NCI-H1105 treated with DMSO at 0.1 percent for 48 hours (cell line): ENCODE results near the gene SBSN.
A peak's percentile ranks its signal among the peaks of the same experiment; 100 is the strongest.
"Not testable (repeated sequence)": the region's sequence is repeated elsewhere in the genome, so short reads cannot be mapped to it uniquely, and the experiment has no call there.

Experiments
- DNase-seq: peaks from one replicate; lab custom pipeline; 2025; lab: John Stamatoyannopoulos, UW

SBSN gene

DNA sequence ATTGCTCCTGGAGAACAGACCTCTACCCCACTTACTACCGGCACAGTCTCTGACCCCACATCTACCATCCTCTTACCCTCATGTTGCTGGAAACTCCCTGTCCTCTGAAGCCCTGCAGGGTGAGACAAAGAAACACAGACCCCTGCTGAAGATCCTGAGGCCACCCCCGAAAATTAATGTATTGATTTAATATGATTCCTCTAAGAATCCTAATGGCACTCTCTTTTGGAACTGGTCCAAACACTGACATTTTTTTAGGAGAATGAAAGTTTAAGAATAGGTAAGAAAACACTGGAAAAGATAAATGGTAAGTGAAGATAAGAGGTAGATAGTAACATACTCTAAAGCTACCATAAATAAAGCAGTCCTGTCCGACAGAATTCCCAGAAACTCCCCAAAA is 20.0 kb downstream of the SBSN start:
- DNase-seq: no peak

DNA sequence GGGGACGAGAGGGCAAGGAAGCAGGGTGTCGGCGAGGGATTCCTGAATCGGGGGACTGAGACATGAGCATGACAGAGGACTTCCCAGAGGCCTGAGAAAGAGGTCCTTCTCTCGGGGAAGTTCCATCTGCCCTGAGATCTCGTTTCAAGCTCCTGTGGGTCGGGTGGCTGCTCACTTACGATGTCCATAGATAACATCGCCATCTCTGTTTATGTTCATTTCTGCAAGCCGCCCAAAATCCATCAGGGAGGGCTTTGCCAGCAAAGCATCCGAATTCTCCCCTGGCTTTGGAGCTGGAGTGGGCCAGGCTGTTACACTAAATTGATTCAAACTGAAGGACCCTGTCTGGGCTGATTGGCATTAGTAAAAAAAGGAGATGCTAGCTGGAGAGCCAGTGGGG is 20.6 kb downstream of the SBSN start:
- no peak for DNase-seq

DNA sequence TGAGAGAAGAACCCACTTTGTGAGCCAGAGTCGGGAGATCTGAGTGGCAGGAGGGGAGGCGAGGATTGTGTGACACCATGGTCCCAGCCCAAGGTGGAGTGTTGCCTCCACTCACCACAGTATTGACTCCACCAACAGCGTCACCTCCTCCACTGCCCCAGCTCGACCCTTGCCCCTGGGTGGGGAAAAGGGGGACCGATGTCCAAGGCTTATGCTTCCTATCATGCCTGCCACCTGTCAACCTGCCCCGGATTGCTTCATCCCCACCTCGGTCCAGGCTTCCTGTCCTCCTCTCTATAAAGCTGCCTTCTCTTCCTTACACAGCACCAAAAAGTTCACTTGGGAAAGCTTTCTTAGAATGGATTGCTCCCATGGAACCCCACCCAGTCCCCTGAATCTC is 22.1 kb downstream of the SBSN start:
- no peak for DNase-seq

DNA sequence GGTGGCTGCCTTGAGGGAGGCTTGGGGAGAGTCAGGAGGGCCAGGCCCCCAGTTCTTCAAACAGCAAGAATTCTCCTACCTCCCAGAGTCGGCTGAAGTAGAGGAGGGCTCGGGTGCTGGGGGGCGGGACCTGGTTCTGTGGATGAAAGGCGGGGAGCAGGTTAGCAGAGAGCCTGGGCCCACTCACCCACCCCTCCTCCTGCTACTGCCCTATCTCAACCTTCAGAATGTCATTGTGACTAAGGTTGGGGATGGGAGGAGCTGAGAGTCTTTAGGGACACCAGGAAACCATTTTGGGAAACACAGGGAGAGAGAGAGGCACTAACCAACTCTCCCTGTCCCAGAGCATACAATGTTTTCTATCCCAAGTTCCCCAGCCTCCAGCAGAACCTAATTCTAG is 25.4 kb downstream of the SBSN start:
- DNase-seq: no peak

DNA sequence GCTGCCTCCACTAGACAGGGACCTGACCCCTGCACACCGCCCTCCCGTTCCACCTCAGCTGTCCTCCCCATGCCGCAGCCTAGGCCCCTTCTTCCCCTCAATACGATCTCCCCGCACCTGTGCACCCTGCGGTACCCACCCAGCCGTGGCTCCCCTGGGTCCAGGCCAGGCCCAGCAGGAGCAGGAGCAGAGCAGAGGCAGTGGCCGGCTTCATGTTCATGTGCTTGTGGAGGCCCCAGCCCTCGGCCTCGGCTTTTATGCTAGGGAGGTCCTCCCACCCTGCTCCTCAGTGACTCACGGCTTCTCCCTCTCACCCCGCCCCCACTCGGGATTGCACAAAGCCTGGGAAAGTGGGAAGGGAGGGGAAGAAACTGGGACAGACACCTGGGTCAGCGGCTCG is 26.4 kb downstream of the SBSN start:
- DNase-seq: no peak

DNA sequence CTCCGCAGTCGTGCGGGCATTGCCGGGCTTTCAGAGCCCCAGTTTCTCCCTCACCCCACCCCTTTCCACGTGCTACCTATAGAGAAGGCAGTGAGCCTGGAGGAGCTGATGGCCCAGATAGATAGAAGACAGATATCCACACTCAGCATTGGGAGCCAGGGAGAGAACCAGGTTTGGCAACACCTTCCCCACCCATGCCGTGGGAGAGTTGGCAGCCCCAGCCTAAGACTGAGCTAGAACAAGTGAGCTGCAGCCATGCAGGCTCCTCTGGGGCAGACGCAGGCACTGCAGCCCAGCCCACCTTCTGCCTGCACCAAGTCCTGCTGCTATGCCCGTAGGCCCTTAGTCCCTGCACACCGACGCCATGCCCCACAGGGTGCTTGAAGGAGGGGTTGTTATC is 27.5 kb downstream of the SBSN start:
- DNase-seq: no peak

DNA sequence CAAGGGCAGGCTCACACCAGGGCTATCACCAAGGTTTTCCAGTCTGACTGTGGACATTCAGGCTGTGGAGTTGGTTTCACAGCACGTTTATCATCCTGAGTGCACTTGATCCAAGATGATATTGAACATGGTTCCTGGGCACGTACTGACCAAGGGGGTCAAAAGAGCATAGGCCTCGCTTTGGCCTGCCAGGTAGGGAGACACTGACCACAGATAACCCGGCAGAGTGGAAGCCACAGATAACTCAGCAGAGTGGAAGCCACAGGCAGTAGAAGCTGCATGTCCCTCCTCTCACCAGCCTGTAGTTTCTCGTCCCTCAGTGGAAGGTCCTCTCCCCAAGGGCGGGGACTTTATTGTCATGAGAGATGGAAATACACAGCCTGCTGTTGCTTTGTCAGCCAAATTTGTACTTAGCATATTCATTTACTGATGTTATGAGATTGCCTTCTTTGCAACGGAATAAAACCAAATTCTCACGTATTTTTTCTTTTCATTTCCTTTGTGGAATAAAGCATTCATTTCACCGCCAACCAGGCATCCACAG is 29.1 kb downstream of the SBSN start:
- no peak for DNase-seq

DNA sequence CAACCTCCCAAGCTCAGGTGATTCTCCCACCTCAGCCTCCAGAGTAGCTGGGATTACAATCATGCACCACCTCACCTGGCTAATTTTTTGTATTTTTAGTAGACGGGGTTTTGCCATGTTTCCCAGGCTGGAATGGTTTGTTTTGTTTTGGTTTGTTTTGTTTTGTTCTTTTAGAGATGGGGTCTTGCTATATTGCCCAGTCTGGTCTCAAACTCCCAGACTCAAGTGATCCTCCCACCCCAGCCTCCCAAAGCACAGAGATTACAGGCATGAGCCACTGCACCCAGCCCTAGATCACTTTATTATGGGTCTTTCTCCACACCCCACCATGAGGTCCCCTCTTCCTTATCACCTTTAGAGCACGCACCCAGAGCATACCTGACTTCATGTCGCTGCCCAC is 29.9 kb downstream of the SBSN start:
- no peak for DNase-seq

DNA sequence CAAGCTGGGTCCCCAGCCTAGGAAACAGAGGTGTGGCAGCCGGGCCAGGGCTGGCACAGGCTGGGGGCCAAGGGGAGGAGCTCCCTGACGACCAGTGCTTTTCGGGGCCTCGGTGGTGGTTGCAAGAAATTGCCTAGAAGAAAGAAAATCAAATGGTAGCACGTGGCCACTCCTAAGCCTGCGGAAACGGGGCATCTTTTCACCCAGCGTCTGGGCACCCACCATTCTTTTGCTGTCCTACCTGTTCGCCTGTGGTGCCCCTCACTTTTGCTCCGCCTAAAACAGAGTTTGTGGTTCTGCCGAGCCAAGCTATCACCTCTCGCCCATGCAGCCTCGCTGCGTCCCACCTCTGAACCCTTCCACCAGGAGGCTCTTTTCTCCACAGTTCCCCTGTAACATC is 30.7 kb downstream of the SBSN start:
- DNase-seq: no peak

DNA sequence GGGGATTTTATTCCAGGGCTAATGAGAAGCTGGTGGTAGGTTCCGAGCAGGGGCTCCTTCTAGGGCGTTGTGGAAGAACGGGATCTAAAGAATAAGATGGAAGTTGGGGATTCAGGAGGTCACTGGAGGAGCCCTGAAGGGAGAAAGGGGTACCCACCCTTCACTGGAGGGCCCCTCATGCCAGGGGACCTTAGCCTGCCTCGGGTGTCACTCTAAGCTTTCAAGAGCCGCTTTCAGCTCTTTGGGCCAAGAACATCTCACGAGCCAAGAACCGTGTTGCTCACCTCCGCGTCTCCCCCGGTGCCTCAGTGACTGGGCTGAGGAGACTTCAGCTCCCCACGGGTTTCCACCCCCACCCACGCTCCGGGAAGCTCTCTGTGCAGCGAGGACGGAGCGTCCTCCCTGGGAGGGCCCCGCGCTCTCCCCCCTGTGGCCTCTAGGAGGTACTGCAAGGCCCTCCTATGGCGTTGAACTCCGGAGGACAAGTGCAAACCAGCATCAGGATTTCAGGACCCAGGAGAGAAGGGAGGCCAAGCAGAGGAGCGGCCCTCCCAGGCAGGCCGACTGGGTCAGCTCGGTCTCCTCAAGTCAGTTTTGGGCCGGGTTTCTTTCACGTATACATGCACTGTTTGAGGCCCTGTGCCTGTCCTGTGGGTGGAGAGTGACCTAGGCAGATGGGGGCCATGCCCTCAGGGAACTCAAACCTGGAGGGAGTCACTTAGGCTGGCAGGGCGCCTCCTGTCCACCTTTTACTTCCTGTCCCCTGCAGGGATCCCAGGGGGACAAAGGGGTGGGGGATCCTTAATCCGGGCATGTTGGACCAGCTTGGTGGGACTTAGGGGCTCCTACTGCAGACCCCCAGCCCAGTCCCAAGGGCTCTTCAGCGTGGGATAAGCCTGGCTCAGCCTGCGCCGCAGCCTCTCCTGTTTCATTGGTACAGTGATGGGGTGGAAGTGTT is 32.7 kb downstream of the SBSN start:
- DNase-seq: peak; percentile 45

DNA sequence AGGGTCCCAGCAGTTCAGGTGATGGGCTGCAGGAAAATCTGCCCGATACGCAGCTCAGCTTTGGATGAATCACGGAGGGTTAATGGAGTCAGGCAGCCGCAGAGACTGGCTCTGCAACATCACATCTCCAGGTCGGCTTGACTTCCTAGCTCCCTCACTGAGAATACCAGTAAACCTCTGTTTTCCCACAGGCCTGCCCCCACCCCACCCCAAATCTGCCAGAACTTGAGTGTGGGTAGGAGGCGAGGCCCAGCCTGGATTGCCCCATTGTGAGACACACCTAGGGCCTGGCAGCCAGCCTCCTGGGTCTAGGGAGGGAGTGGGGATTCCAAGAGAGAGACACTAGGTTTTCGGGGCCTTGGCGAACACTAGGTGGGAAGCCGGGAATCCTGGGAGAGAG is 34.1 kb downstream of the SBSN start:
- DNase-seq: no peak

DNA sequence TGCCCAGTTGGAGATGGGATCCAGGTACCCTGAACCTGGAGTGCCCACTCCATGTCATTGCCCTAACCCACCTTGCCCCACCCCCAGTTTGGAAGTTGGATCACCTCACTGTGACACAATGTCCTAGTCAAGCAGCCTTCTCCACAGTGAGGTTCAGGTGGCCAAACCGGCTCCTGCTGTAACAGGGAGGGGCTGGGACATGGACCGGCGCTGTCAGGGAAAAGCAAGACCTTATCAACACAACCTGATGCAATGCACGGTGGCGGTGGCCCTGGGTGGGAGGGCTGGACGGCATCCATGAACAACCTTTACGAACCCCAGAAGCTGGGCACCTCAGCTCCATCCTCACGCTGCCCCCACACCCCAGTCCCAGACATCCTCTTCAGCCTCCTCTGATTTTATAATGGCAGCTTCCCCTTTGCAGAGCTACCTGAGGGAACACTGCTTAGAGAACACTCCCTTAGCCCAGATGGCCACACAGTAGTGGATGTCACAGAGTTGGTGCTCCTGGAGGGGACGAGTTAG is 36.2 kb downstream of the SBSN start:
- no peak for DNase-seq

DNA sequence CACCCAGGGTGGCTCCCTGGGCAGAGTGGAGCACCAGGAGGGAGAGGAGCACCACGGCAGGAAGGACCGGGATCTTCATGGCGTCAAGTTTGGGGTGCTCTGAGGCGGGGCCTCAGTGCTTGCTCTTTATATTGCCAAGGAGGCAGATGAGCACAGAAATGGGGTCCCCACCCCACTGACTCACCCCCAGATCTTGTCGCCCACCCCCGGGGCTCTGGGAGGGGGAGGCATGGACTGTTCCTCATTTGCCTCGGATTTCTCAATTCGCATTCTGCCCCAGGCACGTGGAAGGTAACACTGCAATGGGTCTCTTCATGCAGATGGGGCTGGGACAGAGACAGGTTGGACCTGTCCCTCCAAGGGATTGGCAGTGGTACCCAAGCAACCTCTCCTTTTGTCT is 37.7 kb downstream of the SBSN start, which contains the start of gene KRTDAP:
KRTDAP (minus strand) TSS at position 101 of the 400 bp plus-strand sequence; CDS start at position 79, 22 bp downstream.
- DNase-seq: no peak

DNA sequence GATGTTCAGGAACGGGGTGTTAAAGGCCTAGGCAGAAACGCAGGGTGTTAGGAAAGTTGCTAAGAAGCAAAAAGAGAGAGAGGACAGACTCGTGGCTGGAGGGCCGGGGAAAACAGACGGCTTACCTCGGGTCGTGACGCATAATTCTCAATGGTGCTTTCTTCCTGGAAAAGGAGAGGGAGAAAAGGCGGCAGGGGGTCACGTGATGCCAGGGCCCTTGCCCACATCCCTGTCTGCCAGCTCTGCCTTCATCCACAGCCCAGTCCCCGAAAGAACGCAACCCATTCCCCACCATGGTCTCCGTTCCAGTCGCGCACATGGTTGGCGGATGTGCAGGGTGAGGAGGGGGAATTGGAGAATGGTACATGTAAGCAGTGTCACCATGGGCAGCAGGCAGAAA is 39.4 kb downstream of the SBSN start:
- no peak for DNase-seq

DNA sequence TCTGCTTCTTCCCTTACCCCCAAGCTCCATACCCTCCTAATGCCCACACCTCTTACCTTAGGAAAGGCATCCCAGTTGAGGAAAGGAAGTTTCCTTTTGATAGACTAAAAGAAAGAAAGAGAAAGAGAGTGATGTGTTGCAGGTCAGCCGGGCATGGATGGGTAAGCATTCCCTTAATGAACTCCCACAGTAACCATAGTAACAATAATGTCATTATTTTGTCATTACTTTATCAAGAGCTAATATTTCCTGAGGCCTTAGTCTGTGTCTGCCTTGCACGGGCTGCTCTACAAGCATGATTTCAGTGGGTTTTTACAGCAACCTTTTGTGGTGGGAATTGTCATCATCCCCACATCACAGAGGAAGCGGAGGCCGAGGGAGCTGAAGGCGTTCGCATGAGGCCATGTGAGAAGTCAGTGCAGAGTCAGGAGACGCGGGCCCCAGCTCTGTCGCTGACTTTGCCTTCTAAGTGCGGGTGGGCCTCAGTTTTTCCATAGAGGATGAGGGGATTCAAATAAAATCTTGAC is 40.4 kb downstream of the SBSN start:
- no peak for DNase-seq

DNA sequence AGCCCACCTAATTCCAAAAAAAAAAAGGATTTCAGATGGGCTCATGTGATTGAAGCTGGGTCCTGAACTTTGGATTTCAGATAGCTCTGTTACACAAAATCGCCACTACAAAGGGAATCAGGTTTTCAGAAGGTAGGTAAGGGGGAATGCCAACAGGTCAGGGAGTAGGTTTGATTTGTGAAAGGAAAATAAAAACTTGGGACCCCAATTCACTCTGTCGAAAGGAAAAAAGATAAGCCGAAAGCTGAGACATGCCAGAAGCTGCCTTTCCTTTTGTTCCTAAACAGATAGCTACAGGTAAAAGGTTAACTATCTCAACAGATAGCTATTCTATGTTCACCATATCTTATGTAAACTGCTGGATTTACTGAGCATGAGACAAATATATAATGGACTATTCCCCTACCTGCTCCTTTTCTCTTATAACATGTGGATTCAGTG is 41.8 kb downstream of the SBSN start:
- no peak for DNase-seq

DNA sequence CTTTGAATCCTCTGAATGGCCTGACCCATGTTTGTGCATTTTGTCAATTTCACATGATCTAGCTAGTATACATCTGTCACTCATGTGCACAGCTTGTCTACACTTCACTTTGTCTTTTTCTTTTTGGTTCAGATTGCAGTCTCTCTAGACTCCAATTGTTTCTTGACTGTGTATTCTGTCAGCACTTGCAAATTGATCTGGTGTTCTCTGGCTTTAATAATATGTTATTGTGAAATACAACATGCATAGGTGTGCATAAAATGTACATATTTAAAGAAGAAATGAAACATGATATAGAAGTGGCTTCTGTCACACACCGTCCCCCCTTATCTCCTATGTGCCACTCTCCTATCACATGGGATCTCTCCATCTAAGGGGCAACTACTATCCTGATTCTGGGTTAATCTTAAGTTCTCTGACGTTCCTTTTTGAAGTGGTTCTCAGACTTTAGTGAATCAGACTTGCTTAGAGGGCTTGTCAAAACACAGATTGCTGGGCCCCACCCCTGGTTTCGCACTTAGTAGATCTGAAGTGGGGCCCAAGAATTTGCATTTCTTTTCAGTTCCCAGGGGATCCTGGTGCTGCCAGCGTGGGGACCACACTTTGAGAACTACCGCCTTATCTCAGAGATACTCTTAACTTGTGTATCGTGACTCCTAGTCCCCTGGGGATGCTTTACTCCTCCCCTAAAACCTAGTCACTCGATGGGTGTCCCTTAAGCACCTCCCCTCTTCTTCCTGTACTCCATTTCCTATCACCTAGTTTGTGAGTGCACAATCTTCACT is 43.7 kb downstream of the SBSN start:
- DNase-seq: no peak

DNA sequence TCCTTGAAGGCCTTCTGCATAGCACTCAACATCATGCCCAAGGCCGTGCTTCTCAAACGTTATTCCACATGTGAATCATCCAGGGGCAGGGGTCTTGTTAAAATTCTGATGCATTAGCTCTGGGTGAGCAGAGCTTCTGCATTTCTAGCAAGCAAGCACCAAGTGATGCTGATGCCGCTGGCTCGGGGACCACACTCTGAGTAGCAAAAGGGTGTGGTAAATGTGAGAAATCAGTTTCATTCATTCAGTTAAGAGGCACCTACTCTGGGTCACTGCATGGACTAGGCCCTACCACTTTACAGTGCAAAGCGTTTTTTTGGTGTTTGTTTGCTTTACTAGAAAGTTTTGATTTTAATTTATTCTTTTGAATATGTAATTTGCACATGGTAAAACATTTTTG is 45.0 kb downstream of the SBSN start:
- DNase-seq: no peak

DNA sequence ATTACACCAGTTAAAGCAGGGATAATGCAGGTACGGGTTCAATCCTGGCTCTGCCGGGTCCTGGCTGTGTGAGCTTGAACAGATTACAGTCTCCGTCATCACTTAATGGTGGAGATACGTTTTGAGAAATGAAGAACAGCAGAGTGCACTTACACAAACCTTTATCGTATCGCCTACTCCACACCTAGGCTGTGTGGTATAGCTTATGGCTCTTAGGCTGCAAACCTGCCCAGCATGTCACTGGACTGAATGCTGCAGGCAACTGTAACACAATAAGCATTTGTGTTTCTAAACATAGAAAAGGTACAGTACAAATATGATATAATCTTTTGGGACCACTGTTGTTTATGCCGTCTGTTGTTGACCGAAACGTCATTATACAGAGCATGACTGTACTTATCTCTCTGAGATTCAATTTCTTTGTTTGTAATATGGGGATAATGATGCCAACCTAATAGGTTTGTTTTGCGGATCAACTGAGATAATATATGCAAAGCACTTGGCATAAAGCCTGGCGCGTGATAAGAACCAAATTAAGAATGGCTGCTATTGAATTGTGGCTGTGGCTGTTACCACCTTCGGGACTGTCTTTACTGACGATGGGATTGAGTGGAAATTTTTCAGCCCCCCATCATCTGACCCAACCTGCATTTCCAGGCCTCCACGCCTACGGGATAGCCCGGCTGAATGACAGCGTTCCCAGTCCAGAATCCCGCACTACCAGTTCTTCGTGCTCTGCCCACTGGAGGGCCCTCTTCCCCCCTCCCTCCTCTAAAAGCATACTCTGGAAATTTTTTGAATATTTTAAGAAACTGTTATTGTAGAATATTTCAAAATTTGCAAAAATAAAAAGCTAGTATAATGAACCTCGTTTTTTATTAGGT is 49.1 kb downstream of the SBSN start:
- DNase-seq: peak; percentile 85

DNA sequence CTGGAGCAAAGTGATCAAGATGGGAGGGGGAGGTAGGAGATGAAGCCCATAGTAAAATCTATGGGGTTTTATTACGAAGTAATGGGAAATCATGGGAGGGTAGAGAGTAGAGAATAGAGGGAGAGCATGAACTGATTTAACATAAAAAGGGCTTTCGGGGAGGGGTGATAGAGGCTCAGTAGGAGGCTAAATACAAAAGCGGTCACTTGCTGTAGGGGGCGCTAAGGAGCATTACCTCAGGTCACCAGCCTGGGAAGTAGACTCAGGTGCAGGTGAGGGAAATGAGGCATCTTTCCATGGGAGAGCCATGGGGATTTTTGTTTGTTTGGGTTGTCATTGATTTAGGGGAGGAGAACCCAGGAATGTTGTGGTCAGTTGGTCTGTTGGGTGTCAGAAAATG is 52.0 kb downstream of the SBSN start:
- no peak for DNase-seq

DNA sequence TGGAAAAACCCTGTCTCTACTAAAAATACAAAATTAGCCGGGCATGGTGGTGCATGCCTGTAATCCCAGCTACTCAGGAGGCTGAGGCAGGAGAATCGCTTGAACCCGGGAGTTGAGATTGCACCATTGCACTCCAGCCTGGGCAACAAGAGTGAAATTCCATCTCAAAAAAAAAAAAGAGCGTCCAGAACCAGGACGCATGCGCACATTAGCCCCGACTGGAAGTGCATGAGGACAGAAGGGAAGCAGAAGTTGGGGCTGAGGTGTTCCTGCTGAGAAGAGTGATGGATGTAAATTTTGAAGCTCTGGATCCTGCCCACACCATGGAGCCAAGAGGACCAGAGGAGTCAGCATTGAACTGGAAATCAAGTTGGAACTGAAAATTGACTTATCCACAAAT is 53.5 kb downstream of the SBSN start:
- not testable (repeated sequence) for DNase-seq
